WERI-Rb-1 (cell line): ENCODE results near the gene GLI1.
A peak's percentile ranks its signal among the peaks of the same experiment; 100 is the strongest.
"Not testable (repeated sequence)": the region's sequence is repeated elsewhere in the genome, so short reads cannot be mapped to it uniquely, and the experiment has no call there.

Experiments used
- DNase-seq: peaks from one replicate; pipeline ENCODE4 v3.0.0-alpha.2; 2020
- H3K27ac ChIP-seq: fragments of 250-450 bp; sonication (Bioruptor Pico); 2 replicates; pipeline ENCODE4 v1.5.1; 2020; ENCODE audit warnings: mild to moderate bottlenecking, moderate library complexity
- H3K27me3 ChIP-seq: fragments of 250-450 bp; sonication (Bioruptor Pico); 2 replicates; pipeline ENCODE4 v1.5.1; 2021; ENCODE audit warnings: mild to moderate bottlenecking, low read depth, moderate library complexity; ENCODE audit not compliant: insufficient read depth, severe bottlenecking
- H3K36me3 ChIP-seq: fragments of 250-450 bp; sonication (Bioruptor Pico); 2 replicates; pipeline ENCODE4 v1.5.1; 2020; ENCODE audit warnings: mild to moderate bottlenecking, moderate library complexity
- H3K4me3 ChIP-seq: 2 replicates; pipeline ENCODE4 v1.5.1; 2011; ENCODE audit warnings: low read depth, mild to moderate bottlenecking, control low read depth, low read length
- H3K9me3 ChIP-seq: fragments of 250-450 bp; sonication (Bioruptor Pico); 2 replicates; pipeline ENCODE4 v1.5.1; 2021; ENCODE audit warnings: mild to moderate bottlenecking, moderate library complexity; ENCODE audit not compliant: severe bottlenecking
- TF ChIP-seq, protein P1 (sequence below): IDR thresholded peaks from 2 replicates; pipeline ENCODE4 v1.5.1; 2011; ENCODE audit warnings: low read depth, mild to moderate bottlenecking, control low read depth, inconsistent platforms, low read length

GLI1 gene

DNA sequence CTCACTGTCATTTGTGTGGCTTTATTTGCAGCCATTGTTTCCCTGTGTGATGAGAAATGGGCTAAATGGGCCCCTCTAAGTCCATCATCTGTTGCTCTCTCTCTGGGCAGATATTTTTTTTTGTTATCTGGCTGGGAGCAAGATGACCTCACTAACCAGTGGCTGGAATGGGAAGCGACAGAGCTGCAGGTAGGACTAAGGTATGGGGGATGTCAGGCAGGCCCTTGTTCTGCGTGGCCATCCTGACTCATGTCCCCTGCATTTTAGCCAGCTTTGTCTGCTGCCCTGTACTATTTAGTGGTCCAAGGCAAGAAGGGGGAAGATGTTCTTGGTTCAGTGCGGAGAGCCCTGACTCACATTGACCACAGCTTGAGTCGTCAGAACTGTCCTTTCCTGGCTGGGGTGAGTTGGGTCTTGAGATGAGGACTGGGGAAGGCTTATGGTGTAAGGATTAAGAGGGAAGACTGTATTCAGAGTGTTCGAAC, 29.6 kb downstream of the GLI1 start:
- DNase-seq = peak; percentile 23
- peaks cover 52% of the 10 kb centered on the region for H3K36me3 ChIP-seq
- peak overlapping the region; percentile 99 for H3K27ac ChIP-seq

DNA sequence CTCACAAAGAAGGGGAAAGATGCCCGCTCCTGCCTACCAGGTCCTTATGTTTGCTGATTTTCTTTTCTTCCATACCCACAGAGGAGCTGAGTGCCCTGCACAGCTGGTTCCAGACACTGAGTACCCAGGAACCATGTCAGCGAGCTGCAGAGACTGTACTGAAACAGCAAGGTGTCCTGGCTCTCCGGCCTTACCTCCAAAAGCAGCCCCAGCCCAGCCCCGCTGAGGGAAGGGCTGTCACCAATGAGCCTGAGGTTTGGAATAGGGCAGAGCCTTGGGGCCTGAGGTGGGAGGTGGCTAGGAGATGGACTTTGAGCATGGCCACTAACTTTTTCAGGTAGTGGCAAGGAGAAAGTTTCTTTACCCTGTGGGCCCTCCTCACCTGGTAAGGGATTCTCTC, 30.5 kb downstream of the GLI1 start:
- Histone ChIP-seq H3K27ac (peak overlapping the region; percentile 99), H3K9me3 (no peaks in the 10 kb centered on the region), H3K4me3 (no peak overlapping the region), H3K27me3 (no peaks in the 10 kb centered on the region), H3K36me3 (peaks cover 57% of the 10 kb centered on the region)
- DNase-seq = no peak
- TF ChIP-seq, protein P1, sequence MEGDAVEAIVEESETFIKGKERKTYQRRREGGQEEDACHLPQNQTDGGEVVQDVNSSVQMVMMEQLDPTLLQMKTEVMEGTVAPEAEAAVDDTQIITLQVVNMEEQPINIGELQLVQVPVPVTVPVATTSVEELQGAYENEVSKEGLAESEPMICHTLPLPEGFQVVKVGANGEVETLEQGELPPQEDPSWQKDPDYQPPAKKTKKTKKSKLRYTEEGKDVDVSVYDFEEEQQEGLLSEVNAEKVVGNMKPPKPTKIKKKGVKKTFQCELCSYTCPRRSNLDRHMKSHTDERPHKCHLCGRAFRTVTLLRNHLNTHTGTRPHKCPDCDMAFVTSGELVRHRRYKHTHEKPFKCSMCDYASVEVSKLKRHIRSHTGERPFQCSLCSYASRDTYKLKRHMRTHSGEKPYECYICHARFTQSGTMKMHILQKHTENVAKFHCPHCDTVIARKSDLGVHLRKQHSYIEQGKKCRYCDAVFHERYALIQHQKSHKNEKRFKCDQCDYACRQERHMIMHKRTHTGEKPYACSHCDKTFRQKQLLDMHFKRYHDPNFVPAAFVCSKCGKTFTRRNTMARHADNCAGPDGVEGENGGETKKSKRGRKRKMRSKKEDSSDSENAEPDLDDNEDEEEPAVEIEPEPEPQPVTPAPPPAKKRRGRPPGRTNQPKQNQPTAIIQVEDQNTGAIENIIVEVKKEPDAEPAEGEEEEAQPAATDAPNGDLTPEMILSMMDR = no peak

More for the DNA sequence above, 29.6 kb downstream of the GLI1 start:
- Histone ChIP-seq H3K27me3 (no peaks in the 10 kb centered on the region), H3K4me3 (peak overlapping the region; percentile 99), H3K9me3 (no peaks in the 10 kb centered on the region)
- TF ChIP-seq, protein P1 = no peak

DNA sequence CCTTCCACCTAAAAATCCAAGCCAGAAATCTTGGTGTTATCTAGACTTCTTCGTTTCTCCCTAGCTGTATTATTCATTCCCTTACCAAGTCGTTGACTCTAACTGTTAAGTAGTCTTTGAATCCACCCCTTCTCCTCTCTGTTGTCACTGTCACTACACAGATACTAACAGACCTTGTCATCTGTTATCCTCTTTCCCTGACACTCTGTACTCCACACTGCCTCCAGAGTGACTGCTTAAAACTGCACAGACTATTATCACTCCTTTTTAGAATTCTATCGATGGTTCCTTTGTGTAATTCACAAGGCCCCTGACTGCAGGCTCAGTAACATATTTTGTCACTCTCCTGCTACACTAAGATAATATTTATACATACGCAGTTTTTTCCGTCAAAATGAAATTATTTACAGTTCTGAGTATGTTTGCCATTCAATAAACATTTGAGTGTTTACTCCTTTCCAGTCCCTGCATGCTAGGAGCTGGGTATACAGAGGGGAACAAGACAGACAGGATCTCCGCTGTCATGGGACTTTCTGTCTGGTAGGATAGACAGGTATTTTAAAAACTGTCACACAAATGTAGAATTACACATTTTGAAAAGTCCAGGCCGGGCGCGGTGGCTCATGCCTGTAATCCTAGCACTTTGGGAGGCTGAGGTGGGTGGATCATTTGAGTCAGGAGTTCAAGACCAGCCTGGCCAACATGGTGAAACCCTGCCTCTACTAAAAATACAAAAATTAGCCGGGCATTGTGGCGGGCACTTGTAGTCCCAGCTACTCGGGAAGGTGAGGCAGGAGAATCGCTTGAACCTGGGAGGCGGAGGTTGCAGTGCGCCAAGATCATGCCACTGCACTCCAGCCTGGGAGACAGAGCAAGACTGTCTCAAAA, 32.1 kb downstream of the GLI1 start:
- Histone ChIP-seq H3K9me3 (no peaks in the 10 kb centered on the region), H3K27ac (peak overlapping the region; percentile 30), H3K36me3 (peaks cover 68% of the 10 kb centered on the region), H3K4me3 (no peak overlapping the region), H3K27me3 (no peaks in the 10 kb centered on the region)
- no peak for DNase-seq
- TF ChIP-seq, protein P1 = peak; percentile 52

DNA sequence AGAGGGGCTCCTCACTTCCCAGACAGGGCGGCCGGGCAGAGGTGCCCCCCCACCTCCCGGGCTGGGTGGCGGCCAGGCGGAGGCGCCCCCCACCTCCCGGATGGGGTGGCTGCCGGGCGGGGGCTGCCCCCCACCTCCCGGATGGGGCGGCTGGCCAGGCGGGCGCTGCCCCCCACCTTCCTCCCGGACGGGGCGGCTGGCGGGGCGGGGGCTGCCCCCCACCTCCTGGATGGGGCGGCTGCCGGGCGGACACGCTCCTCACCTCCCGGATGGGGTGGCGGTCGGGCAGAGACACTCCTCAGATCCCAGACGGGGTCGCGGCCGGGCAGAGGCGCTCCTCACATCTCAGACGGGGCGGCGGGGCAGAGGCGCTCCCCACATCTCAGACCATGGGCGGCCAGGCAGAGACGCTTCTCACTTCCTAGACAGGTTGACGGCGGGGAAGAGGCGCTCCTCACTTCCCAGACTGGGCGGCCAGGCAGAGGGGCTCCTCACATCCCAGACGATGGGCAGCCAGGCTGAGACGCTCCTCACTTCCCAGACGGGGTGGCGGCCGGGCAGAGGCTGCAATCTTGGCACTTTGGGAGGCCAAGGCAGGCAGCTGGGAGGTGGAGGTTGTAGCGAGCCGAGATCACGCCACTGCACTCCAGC, 35.6 kb downstream of the GLI1 start:
- H3K27ac ChIP-seq, H3K9me3 ChIP-seq, DNase-seq, H3K4me3 ChIP-seq, H3K27me3 ChIP-seq: not testable (repeated sequence)
- H3K36me3 ChIP-seq = peaks cover 80% of the 10 kb centered on the region

GRCh38 chr12:57496822-57497221, 37.2 kb downstream of the GLI1 start:
- H3K4me3 ChIP-seq = no peak overlapping the region
- H3K9me3 ChIP-seq = no peaks in the 10 kb centered on the region
- DNase-seq = no peak
- TF ChIP-seq, protein P1 = no peak
- no peak overlapping the region for H3K27ac ChIP-seq
- H3K36me3 ChIP-seq = peaks cover 81% of the 10 kb centered on the region
- no peaks in the 10 kb centered on the region for H3K27me3 ChIP-seq
